Upper lobe of left lung (tissue), 4 donors: ENCODE data around the gene P2RY11.

Experiments
- CTCF ChIP-seq, 6 experiments: fragments of 450-650 bp in 4 of 6; fragments of 200-600 bp in 2 of 6; sonication (generic) in 2 of 6; IDR thresholded peaks; one replicate each; pipeline ENCODE4 v1.5.1; 2016 to 2019; ENCODE audit warnings: antibody characterized with exemption in 6 of 6
- EP300 ChIP-seq, 4 donors: sonication (generic); formaldehyde crosslinking; IDR thresholded peaks; one replicate each; pipeline ENCODE4 v1.5.1; 2017; ENCODE audit warnings: antibody characterized with exemption in 4 of 4, control low read depth in 2 of 4
- POLR2A ChIP-seq, 4 donors: fragments of 450-650 bp; IDR thresholded peaks; one replicate each; pipeline ENCODE4 v1.5.1; 2016 to 2017; ENCODE audit warnings: antibody characterized with exemption in 4 of 4, mild to moderate bottlenecking in 2 of 4

DNA sequence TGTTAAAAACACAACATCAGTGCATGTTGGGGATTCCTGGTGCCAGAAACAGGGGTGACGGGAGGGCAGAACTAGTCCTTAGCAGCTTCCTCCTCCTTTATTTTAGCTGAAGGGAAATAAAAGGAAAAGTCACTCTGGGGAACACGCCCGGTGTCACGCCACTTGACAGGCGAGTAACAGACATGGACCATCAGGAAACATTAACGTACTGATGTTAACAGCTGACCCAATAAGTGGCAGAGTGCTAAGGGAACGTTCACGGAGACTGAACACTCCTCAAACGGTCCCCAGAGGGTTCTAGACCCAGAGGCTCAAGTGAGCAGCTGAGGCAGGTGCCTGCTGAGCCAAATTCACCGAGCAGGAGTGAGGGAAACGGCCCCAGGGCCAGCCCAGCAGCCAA is 22.1 kb downstream of the P2RY11 start:
- TF ChIP-seq POLR2A (IDR thresholded peaks at IDR 0.05), result no peak
- no peak for TF ChIP-seq CTCF (IDR thresholded peaks at IDR 0.05)
- TF ChIP-seq EP300 (IDR thresholded peaks at IDR 0.05), result no peak
